Mesodermal cell (in vitro differentiated cells): ENCODE data around the gene C6orf15.

Experiments used
- H3K27ac ChIP-seq: 2 replicates; pipeline ENCODE4 v1.7.0; 2013; ENCODE audit warnings: mild to moderate bottlenecking, low read depth, low read length, moderate library complexity; ENCODE audit not compliant: severe bottlenecking
- H3K36me3 ChIP-seq: 2 replicates; pipeline ENCODE4 v1.7.1; 2013; ENCODE audit warnings: mild to moderate bottlenecking, low read length, moderate library complexity; ENCODE audit not compliant: control insufficient read depth, insufficient read depth
- H3K4me1 ChIP-seq: one replicate; pipeline ENCODE4 v1.7.1; 2013; ENCODE audit warnings: mild to moderate bottlenecking, low read length; ENCODE audit not compliant: insufficient read depth, control insufficient read depth, poor library complexity, severe bottlenecking
- H3K4me3 ChIP-seq: 2 replicates; pipeline ENCODE4 v1.7.0; 2013; ENCODE audit warnings: low read length, control low read depth, mild to moderate bottlenecking; ENCODE audit not compliant: insufficient read depth, poor library complexity, severe bottlenecking; ENCODE audit errors: extremely low read depth
- H3K9me3 ChIP-seq: 2 replicates; pipeline ENCODE4 v1.7.1; 2013; ENCODE audit warnings: mild to moderate bottlenecking, low read length, moderate library complexity; ENCODE audit not compliant: control insufficient read depth
- WGBS, 2 experiments: methylation state at CpG; one replicate each; pipeline ENCODE4 v1.1.5; 2013; ENCODE audit warnings: missing lambda C conversion rate in 2 of 2; ENCODE audit not compliant: insufficient coverage in 2 of 2; 5-methylcytosine and 5-hydroxymethylcytosine counted together

C6orf15 gene

GRCh38 chr6:31098449-31098938 lies 13.9 kb downstream of the C6orf15 start:
- no peak overlapping the region for H3K4me3 ChIP-seq

GRCh38 chr6:31096656-31097055 lies 15.7 kb downstream of the C6orf15 start:
- Histone ChIP-seq H3K4me1 (peaks cover 14% of the 10 kb centered on the region), H3K4me3 (no peak overlapping the region), H3K9me3 (no peaks in the 10 kb centered on the region), H3K27ac (no peak overlapping the region), H3K36me3 (no peaks in the 10 kb centered on the region)
- WGBS, 2 experiments, result 95% methylated on average over 4 of the region's 5 CpGs

More at GRCh38 chr6:31098449-31098938, 13.9 kb downstream of the C6orf15 start:
- Histone ChIP-seq H3K9me3 (no peaks in the 10 kb centered on the region), H3K27ac (no peak overlapping the region), H3K4me1 (peaks cover 7% of the 10 kb centered on the region), H3K36me3 (no peaks in the 10 kb centered on the region)
- WGBS, 2 experiments, result no CpG with 5 or more reads among the region's 4 CpGs

- Histone ChIP-seq H3K9me3 (no peaks in the 10 kb centered on the region), H3K36me3 (no peaks in the 10 kb centered on the region), H3K4me3 (no peak overlapping the region), H3K4me1 (peaks cover 14% of the 10 kb centered on the region), H3K27ac (no peak overlapping the region)
- WGBS, 2 experiments, result 67 to 93% methylated on average over 1 to 2 of the region's 3 CpGs
Measured at GRCh38 chr6:31096215-31096614, 16.2 kb downstream of the C6orf15 start.

- Histone ChIP-seq H3K4me3 (no peak overlapping the region), H3K27ac (no peak overlapping the region), H3K4me1 (peaks cover 14% of the 10 kb centered on the region), H3K9me3 (no peaks in the 10 kb centered on the region), H3K36me3 (no peaks in the 10 kb centered on the region)
- WGBS, 2 experiments, result 88 to 93% methylated on average over 2 of the region's 3 CpGs
Measured at GRCh38 chr6:31094389-31094881, 17.9 kb downstream of the C6orf15 start.

- 90 to 100% methylated on average over 2 to 6 of the region's 12 CpGs for WGBS, 2 experiments
- Histone ChIP-seq H3K27ac (no peak overlapping the region), H3K36me3 (no peaks in the 10 kb centered on the region), H3K4me1 (peaks cover 14% of the 10 kb centered on the region), H3K4me3 (no peak overlapping the region), H3K9me3 (no peaks in the 10 kb centered on the region)
Measured at GRCh38 chr6:31092769-31093505, 19.4 kb downstream of the C6orf15 start.

GRCh38 chr6:31092238-31092637 lies 20.1 kb downstream of the C6orf15 start:
- 80 to 87% methylated on average over 1 to 2 of the region's 2 CpGs for WGBS, 2 experiments
- Histone ChIP-seq H3K36me3 (no peaks in the 10 kb centered on the region), H3K9me3 (no peaks in the 10 kb centered on the region), H3K4me3 (no peak overlapping the region), H3K27ac (no peak overlapping the region), H3K4me1 (peaks cover 15% of the 10 kb centered on the region)

- Histone ChIP-seq H3K27ac (no peak overlapping the region), H3K9me3 (no peaks in the 10 kb centered on the region), H3K36me3 (no peaks in the 10 kb centered on the region), H3K4me1 (peaks cover 20% of the 10 kb centered on the region), H3K4me3 (no peak overlapping the region)
- WGBS, 2 experiments, result 70 to 100% methylated on average over 1 to 2 of the region's 3 CpGs
Measured at GRCh38 chr6:31091680-31092079, 20.7 kb downstream of the C6orf15 start.

- 85 to 91% methylated on average over 3 to 5 of the region's 6 CpGs for WGBS, 2 experiments
- Histone ChIP-seq H3K4me1 (peaks cover 26% of the 10 kb centered on the region), H3K4me3 (no peak overlapping the region), H3K27ac (no peak overlapping the region), H3K36me3 (no peaks in the 10 kb centered on the region), H3K9me3 (no peaks in the 10 kb centered on the region)
Measured at GRCh38 chr6:31090973-31091364, 21.4 kb downstream of the C6orf15 start.

- 100% methylated on average over 1 of the region's 3 CpGs for WGBS, 2 experiments
- no peak overlapping the region for H3K4me3 ChIP-seq
- H3K4me1 ChIP-seq, result peaks cover 29% of the 10 kb centered on the region
- no peaks in the 10 kb centered on the region for H3K9me3 ChIP-seq
- no peaks in the 10 kb centered on the region for H3K36me3 ChIP-seq
- no peak overlapping the region for H3K27ac ChIP-seq
Measured at GRCh38 chr6:31090275-31090972, 22.0 kb downstream of the C6orf15 start.

- no peak overlapping the region for H3K4me3 ChIP-seq
Measured at GRCh38 chr6:31087494-31088089, 24.8 kb downstream of the C6orf15 start.

More at GRCh38 chr6:31087494-31088089, 24.8 kb downstream of the C6orf15 start:
- Histone ChIP-seq H3K27ac (peak overlapping the region; percentile 91), H3K36me3 (no peaks in the 10 kb centered on the region), H3K4me1 (peaks cover 15% of the 10 kb centered on the region), H3K9me3 (no peaks in the 10 kb centered on the region)
- WGBS, 2 experiments, result 0 to 4% methylated on average over 8 of the region's 14 CpGs
